CD4-positive, alpha-beta T cell treated with Interleukin-17A for 4 hours (primary cell): ENCODE measurements around the gene GRIP1.

Experiments used
- DNase-seq: peaks from one replicate; pipeline ENCODE4 v3.0.0-alpha.2; 2020; ENCODE audit warnings: mixed read lengths

The GRIP1 gene

DNA sequence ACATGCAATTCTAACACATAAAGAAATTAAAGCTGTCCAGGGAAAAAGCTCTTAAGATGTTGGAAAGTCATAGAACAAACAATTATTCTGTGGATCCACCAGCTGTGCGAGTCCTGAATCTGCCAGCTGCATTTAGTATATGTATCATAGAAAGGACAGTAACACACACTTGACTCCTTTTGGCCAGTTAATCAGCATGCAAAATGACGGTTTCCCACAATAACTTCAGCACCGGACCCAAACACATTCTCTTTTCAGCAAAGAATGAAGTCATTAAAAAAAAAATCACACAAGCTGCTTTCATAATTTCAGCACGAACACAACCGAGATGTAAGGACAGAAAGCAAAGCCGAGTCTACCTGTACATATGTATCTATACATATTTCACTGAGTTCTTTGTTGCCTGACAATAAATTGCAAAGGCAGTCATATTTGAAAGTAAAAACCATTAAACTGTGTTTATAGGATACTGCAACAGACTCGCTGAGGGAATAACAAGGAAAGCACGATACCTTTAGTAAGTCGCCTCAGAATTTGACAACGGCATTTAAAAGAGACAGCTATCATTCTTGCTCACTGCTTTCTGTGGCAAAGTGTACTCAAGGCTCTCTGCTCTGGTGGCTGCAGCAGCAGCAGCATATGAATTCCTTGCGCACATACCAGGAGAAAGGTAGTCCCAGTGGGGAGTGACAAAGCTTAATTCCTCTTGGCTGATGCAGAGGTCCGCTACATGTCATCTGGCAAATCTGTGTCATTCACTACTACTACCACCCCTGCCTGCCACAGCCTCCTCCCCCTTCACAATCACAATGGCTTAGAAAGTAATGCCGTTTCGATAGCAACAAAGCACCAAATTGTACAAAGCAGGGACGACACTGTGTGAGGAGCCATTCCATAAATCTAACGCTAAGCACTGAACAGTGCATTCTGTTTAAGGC is at the start of gene GRIP1:
TSS of gene GRIP1 (minus strand) at position 739 of the 938 bp plus-strand sequence. CDS start at position 567, 172 bp downstream.
- no peak for DNase-seq

DNA sequence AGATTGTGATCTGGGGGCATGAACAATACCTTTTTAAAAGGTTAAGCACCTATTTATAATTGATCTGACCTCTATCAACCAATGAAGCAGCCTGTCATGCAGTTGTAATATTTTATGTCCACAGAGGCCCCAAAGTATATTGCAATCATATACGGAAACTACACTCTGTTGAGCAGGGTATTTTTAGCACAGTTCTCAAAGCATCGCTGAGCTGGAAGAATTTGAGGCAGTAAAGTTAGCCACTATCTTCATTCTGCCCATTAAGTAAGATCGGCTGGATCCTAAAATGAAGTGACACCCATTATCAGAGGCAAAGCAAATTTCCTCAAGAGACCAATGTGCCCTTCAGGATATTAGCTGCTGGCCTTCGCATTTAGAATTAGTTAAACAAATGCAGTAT is 47.7 kb upstream of the GRIP1 start:
- no peak for DNase-seq

DNA sequence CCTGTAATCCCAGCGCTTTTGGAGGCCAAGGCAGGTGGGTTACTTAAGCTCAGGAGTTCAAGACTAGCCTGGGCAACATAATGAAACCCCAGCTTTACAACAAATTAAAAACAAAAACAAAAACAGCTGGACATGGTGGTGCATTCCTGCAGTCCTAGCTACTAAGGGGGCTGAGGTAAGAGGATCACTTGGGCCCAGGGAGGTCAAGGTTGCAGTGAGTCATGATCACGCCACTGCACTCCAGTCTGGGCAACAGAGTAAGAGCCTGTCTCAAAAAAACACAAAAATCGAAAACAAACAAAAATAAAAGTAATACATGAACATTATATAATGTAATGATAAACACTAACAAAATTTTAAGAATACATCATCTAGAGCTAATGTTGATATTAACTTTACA is 46.2 kb upstream of the GRIP1 start:
- DNase-seq = no peak

DNA sequence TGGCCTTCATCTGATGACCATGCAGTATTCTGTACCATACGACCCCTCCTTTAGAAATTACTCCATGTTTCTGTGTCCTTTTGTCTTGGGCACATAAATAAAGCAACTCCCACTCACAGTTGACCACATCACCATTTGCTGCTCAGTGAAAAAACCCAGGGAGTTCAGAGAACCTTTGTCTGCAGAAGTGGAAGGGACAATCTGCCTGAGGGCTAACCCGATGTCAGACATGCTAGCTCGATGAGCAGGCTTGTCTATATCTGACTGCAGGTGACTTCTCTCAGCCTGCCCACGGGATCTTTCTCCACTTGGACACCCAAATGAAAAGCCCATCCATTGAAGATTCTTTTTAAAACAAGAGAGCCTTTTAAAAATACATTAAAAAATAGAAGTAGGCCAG is 45.7 kb upstream of the GRIP1 start:
- no peak for DNase-seq

GRCh38 chr12:66724026-66724425 is 45.1 kb upstream of the GRIP1 start:
- DNase-seq = no peak

- DNase-seq = no peak
Observed at GRCh38 chr12:66719862-66720261, 41.0 kb upstream of the GRIP1 start.

- DNase-seq = no peak
Observed at GRCh38 chr12:66717036-66717673, 38.3 kb upstream of the GRIP1 start.

DNA sequence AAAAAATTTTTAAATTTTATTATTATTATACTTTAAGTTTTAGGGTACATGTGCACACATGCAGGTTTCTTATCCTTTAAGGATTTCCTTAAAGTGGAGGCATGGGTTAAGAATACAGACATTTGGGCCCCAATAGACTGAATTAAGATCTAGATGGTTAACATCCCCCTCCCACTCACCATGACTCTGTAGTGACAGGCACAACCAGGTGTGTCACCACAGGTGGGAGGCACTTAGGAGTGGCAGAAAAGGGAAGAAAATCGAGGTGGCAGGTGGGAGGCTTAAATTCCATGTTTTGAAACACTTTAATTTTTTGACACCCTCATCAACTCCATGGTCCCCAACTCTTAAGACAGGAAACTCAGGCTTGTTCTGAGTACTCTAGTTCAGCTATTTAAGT is 37.6 kb upstream of the GRIP1 start:
- DNase-seq = no peak

DNA sequence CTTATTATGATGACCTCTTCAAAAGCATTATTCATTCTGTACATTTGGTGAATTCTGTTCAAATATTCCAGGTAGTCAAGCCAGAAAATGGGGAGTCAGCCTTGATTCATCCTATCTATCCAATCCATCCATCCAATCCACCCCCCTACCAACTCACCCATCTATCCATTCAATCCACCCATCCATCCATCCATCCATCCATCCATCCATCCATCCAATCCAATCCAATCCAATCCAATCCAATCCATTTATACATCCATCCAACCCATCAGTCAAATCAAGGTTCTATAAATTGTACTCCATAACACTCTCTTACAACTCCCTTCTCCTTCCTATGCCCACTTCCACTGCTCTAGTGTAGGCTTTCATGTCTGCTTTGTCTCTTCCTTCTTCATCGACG is 35.8 kb upstream of the GRIP1 start:
- no peak for DNase-seq

- DNase-seq = no peak
Observed at GRCh38 chr12:66713984-66714383, 35.1 kb upstream of the GRIP1 start.

DNA sequence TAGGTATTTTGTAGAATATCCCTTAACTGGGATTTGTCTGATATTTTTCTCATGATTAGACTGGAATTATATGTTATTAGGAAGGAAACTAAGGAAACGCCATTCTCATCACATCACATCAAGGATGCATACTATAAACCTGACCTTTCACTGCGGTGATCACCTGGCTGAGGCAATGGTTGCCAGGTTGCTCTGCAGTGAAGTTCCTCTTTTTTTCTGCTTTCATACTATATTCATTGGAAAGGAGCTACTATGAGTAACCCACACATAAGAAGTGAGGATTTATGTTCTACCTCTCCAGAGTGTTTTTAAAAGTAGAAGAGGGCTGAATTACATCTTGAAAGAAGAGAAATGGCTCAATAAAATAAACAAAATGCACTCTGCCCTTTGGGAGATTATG is 31.0 kb upstream of the GRIP1 start:
- no peak for DNase-seq

DNA sequence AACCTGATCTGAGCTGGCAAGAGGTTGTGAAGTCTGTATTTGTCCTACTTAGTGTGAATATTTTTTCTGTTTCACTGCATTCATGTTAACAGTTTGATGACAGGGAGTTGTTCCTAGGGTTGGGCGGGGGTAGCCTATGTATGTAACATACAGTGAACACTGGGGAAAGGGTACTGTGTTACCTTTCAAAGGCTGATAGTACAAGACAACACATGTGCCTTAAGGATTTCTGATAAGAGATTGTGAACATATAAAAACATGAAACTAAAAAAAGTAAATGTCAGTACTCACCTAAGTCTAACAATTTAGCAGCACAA is 30.5 kb upstream of the GRIP1 start:
- DNase-seq = peak; percentile 21

GRCh38 chr12:66708704-66709456 is 30.0 kb upstream of the GRIP1 start:
- DNase-seq = no peak

GRCh38 chr12:66707002-66707697 is 28.3 kb upstream of the GRIP1 start:
- no peak for DNase-seq

GRCh38 chr12:66699738-66700482 is 21.0 kb upstream of the GRIP1 start:
- DNase-seq = no peak

DNA sequence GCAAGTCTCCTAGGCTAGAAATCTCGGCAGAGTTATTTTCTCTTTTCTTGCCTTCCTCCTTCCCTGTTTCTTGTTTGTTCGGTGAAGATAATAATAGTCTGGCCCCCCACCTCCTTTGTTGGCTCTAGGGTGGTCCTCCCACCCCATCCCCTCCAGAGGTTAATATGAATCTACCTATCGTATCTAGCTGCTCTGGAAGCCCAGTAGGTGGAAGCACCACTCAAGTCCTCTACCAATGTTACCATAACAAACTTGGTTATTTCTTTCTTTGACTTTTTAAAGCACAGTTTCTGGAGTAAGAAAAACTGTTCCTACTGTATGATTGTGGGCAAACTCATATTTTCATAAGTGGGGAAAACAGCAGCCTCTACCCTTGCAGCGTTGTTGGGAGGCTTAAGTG is 19.7 kb upstream of the GRIP1 start:
- no peak for DNase-seq

GRCh38 chr12:66697404-66697803 is 18.5 kb upstream of the GRIP1 start:
- DNase-seq = no peak

DNA sequence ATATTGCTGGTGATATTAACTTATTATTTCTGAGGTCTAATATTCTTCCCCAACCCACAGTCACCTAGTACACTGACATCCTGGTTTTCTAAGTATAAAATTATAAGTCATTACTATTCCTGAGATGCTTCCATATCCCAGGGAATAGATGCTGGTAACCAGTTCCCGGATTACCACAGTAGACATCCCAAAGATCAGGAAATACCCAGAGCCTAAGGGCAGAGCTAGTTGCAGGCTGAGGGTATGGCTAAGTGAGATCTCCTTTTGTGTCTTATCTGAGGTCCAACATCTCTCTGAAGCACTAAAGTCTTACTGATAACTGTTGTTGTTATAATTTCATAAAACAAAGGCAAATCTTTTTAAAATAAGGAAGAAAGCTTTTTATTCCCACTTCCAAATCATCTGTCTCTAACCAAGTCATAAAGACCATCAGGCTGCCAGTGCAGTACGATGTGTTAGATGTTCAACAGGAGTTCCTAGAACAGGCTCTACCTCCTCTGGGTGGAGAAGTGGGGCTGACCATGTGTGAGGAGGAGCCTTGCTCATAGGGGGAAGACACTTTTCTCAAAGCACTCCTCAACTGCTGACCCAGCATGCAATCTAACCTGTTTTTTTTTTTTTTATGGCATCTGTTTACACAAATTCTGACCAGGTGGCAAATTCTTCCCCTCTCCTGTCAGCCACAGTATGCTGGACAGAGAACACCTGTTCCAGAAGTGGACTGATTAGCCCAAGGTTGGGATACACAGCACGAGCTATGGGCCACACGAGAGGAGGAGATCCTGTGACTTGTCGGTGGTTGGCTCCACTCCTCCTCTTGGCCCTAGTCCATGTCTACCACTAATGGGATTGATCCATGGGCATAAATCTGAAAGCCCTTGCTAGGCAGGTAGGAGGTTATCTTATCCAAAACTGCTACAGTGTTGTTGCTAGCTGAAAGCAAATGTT is 16.1 kb upstream of the GRIP1 start:
- no peak for DNase-seq

DNA sequence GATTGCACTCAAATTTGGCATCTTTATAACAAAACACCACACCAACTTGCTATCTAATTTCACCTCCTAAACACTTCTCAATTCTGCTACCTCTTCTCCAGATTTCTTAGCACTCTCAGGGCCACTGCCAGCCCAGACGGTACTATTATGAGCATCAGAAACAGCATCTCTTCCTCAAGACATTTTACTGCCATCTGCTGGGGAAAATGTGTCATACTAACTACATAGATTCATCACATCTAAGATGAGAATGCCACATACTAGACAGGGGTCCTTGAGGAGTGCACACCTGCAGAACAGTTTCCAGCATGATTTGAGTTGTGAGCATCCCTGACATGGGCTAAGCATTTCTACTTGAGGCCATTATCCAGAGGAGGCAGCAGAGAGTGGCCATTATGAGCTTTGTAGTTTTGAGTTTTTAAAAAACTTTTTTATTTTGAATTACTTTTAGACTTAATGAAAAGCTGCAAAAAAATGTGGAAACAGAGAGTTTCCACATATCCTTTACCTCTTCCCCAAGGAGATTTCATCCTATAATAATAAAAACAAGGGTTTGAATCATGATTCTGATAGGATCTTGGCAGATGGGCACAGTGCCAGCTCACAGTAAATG is 15.1 kb upstream of the GRIP1 start:
- peak; percentile 31 for DNase-seq

DNA sequence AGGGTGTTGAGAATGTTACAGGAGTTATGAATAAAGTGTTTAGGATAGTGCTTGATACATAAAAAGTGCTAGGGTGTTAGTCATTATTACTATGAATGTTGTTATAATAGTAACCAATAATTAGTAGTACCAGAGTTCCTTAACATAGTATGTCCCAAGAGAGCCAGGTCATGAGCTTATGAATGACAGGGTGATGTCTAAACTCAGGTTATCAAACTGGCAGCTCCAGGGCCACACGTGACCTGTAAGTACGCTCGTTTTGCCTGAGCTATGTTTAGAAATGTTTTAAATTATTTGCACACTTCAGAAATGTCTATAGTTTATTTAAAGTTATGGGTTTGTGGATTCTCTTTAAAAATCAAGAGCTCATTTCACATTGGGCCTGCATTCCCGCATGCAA is 14.1 kb upstream of the GRIP1 start:
- DNase-seq = no peak

- DNase-seq = no peak
Observed at GRCh38 chr12:66692170-66692569, 13.3 kb upstream of the GRIP1 start.
